ENCODE data around the gene DNASE2.
A peak's percentile ranks its signal among the peaks of the same experiment; 100 is the strongest.
"Not testable (repeated sequence)": the region's sequence is repeated elsewhere in the genome, so short reads cannot be mapped to it uniquely, and the experiment has no call there.

Gene DNASE2

DNA sequence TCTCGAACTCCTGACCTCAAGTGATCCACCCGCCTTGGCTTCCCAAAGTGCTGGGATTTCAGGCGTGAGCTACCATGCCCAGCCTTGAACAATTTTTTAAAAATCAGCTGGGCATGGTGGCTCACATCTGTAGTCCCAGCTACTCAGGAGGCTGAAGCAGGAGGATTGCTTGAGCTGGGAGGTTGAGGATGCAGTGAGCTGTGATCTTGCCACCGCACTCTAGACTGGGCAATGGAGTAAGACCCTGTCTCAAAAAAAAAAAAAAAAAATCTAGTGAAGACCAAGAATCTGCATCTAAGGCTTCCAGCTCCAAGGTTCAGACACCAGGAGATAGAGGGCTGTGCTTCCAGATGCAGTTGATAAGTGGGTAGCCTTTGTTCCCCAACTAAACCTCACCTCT lies 17.1 kb downstream of the DNASE2 start:
- H3K9me3 ChIP-seq, result no peaks in the 10 kb centered on the region
- no peaks in the 10 kb centered on the region for H3K36me3 ChIP-seq
- TF ChIP-seq, protein P1, sequence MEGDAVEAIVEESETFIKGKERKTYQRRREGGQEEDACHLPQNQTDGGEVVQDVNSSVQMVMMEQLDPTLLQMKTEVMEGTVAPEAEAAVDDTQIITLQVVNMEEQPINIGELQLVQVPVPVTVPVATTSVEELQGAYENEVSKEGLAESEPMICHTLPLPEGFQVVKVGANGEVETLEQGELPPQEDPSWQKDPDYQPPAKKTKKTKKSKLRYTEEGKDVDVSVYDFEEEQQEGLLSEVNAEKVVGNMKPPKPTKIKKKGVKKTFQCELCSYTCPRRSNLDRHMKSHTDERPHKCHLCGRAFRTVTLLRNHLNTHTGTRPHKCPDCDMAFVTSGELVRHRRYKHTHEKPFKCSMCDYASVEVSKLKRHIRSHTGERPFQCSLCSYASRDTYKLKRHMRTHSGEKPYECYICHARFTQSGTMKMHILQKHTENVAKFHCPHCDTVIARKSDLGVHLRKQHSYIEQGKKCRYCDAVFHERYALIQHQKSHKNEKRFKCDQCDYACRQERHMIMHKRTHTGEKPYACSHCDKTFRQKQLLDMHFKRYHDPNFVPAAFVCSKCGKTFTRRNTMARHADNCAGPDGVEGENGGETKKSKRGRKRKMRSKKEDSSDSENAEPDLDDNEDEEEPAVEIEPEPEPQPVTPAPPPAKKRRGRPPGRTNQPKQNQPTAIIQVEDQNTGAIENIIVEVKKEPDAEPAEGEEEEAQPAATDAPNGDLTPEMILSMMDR (IDR thresholded peaks at IDR 0.05), result no peak
- peaks cover 9 to 10% of the 10 kb centered on the region in 2 experiments for H3K4me1 ChIP-seq (ENCODE audit: control insufficient read depth in 1 of 2, insufficient read depth in 1 of 2, low read depth in 1 of 2, low read length in 1 of 2)
- H3K27ac ChIP-seq, result no peak overlapping the region
- H3K27me3 ChIP-seq, result peaks cover 35% of the 10 kb centered on the region
- H3K4me3 ChIP-seq (ENCODE audit: low read depth in 1 of 2, low read length in 1 of 2), result no peak overlapping the region

DNA sequence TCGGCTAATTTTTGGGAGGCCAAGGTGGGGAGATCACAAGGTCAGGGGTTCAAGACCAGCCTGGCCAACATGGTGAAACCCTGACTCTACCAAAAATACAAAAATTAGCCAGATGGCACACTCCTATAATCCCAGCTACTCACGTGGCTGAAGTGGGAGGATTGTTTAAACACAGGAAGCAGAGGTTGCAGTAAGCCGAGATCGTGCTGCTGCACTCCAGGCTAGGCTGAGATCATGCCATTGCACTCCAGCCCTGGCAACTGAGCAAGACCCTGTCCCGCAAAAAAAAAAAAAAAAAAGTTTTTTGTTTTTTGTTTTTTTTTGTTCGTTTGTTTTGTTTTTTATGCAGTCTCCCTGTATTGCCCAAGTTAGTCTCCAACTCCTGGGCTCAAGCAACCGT lies 21.7 kb downstream of the DNASE2 start:
- Histone ChIP-seq H3K4me3 (ENCODE audit: low read depth in 1 of 2, low read length in 1 of 2) (no peak overlapping the region), H3K9me3 (no peaks in the 10 kb centered on the region), H3K4me1 (ENCODE audit: control insufficient read depth in 1 of 2, insufficient read depth in 1 of 2, low read depth in 1 of 2, low read length in 1 of 2) (no peaks in the 10 kb centered on the region), H3K36me3 (no peaks in the 10 kb centered on the region), H3K27me3 (peaks cover 19% of the 10 kb centered on the region), H3K27ac (no peak overlapping the region)
- TF ChIP-seq, protein P1 (IDR thresholded peaks at IDR 0.05), result no peak

DNA sequence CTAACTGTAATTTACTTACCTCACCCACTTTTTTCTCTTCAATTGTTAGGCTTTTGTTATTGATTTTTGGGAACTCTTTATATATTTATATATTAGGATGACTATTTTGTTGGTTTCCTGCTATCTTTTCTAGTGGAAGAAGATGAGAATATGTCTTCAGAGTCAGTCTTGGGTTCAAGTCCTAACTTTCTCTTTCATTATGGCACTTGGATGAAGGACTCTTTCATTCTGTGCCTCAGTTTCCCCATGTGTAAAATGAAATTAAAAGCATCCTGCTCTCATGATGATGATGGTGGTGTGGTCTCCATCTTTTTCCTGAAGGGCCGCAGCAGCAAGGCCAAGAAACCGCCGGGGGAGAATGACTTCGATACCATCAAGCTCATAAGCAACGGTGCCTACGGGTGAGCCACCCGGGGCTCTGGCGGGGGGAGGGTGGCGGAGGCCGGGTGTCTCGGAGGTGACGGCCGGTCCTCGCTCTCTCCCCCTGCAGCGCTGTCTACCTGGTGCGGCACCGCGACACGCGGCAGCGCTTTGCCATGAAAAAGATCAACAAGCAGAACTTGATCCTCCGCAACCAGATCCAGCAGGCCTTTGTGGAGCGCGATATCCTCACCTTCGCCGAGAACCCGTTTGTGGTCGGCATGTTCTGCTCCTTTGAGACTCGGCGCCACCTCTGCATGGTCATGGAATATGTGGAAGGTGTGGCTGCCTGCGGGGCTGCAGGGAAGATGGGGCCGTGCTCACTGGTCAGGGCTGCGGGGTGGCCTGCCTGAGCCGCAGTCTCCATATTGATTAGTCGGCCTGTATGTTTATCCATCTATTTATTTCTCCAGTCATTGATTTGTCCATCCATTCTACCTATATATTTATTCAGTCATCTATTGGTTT lies 23.0 kb downstream of the DNASE2 start:
- Histone ChIP-seq H3K4me3 (ENCODE audit: low read depth in 1 of 2, low read length in 1 of 2) (no peak overlapping the region), H3K9me3 (no peaks in the 10 kb centered on the region), H3K4me1 (ENCODE audit: control insufficient read depth in 1 of 2, insufficient read depth in 1 of 2, low read depth in 1 of 2, low read length in 1 of 2) (no peaks in the 10 kb centered on the region), H3K36me3 (no peaks in the 10 kb centered on the region), H3K27ac (no peak overlapping the region), H3K27me3 (peaks cover 15% of the 10 kb centered on the region)
- TF ChIP-seq, protein P1 (IDR thresholded peaks at IDR 0.05), result no peak

DNA sequence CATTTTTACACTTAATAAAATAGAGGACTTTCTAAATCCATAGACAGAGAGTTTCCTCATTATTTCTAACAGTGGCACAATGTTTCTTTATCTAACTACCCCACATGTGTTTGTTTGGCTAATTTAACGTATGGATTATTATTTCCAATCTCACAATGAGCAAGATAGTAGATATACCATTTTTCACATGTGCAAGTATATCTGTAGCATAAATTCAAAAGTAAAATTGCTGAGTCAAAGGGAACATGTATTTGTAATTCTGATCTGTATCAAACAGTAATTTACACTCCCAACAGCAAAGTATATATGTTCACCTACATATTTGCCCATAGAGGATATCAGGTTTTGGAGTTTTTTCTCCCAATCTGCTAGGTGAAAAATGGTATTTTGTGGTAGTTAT lies 24.6 kb downstream of the DNASE2 start:
- TF ChIP-seq, protein P1 (IDR thresholded peaks at IDR 0.05), result no peak
- no peaks in the 10 kb centered on the region for H3K4me1 ChIP-seq (ENCODE audit: control insufficient read depth in 1 of 2, insufficient read depth in 1 of 2, low read depth in 1 of 2, low read length in 1 of 2)
- H3K27ac ChIP-seq, result no peak overlapping the region
- no peaks in the 10 kb centered on the region for H3K36me3 ChIP-seq
- H3K9me3 ChIP-seq, result no peaks in the 10 kb centered on the region
- H3K4me3 ChIP-seq (ENCODE audit: low read depth in 1 of 2, low read length in 1 of 2), result no peak overlapping the region
- H3K27me3 ChIP-seq, result peaks cover 13% of the 10 kb centered on the region

DNA sequence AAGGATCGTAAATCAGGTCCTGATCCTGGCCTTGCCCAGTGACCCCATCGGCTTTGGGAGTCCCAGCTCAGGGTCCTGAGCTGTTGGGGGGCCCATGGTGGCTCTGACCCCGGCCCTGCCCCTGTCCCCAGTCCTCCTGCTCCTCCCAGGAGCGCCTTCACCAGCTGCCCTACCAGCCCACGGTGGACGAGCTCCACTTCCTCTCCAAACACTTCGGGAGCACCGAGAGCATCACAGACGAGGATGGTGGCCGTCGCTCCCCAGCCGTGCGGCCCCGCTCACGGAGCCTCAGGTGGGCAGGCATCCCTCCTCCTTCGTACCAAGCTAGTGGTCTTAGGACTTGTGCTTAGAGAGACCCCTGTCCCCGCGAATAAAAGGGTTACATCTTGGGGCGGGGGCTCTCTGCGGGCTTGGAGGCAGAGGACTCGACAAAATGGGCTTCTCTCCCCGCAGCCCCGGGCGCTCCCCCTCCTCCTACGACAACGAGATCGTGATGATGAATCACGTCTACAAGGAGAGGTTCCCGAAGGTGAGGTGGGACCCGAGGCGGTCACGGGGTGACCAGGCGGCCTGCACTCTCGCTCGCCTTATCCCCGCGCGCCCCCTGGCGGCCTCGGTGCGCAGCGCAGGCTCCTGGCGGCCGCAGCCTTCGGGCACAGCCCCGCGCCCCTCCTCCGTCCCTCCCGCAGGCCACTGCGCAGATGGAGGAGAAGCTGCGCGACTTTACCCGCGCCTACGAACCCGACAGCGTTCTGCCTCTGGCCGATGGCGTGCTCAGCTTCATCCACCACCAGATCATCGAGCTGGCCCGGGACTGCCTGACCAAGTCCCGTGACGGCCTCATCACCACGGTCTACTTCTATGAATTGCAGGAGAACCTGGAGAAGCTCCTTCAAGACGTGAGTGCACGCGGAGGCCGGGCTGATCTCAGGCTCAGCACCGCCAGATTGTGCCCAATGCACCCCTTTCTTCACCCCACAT lies 33.8 kb downstream of the DNASE2 start:
- peaks cover 5 to 9% of the 10 kb centered on the region in 2 experiments for H3K4me1 ChIP-seq (ENCODE audit: control insufficient read depth in 1 of 2, insufficient read depth in 1 of 2, low read depth in 1 of 2, low read length in 1 of 2)
- H3K27me3 ChIP-seq, result peaks cover 82% of the 10 kb centered on the region
- TF ChIP-seq, protein P1 (IDR thresholded peaks at IDR 0.05), result peak; percentile 99
- peak overlapping the region in 1 of 2 experiments; percentile 49 for H3K4me3 ChIP-seq (ENCODE audit: low read depth in 1 of 2, low read length in 1 of 2)
- H3K27ac ChIP-seq, result no peak overlapping the region
- H3K9me3 ChIP-seq, result no peaks in the 10 kb centered on the region
- no peaks in the 10 kb centered on the region for H3K36me3 ChIP-seq

DNA sequence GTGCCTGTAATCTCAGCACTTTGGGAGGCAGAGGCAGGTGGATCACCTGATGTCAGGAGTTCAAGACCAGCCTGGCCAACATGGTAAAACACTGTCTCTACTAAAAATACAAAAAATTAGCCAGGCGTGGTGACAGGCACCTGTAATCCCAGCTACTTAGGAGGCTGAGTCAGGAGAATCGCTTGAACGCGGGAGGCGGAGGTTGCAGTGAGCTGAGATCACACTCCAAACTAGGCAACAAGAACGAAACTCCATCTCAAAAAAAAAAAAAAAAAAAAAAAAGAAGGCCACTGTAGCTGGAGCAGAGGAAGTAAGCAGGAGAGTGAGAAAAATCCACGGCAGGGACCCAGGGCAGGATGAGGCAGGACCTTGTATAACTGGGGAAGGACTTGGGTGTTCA lies 34.6 kb downstream of the DNASE2 start:
- H3K4me3 ChIP-seq (ENCODE audit: low read depth in 1 of 2, low read length in 1 of 2); H3K4me1 ChIP-seq (ENCODE audit: control insufficient read depth in 1 of 2, insufficient read depth in 1 of 2, low read depth in 1 of 2, low read length in 1 of 2); H3K9me3 ChIP-seq; H3K27ac ChIP-seq; H3K36me3 ChIP-seq: not testable (repeated sequence)
- peaks cover 90% of the 10 kb centered on the region for H3K27me3 ChIP-seq

All from neutrophil (primary cell).